Measurements from ENCODE around the gene CTNS. TPM values are rescaled to one million over a fixed set of nuclear protein-coding genes. Genes with fewer than 3 reads are reported as not detected.

The CTNS gene
- total RNA-seq, 1 experiment from 2014 or later: 20.4 TPM

GRCh38 chr17:3626831-3627768, 9.5 kb upstream of the CTNS start:
- no peaks in the 10 kb centered on the region for H3K36me3 ChIP-seq (ENCODE audit: control insufficient read depth, insufficient read depth, low read length)
- DNase-seq (ENCODE audit: low read depth, low spot score): no peak
- intact Hi-C loops (cut with micrococcal nuclease; ENCODE audit: unreplicated experiment) (no loop called here), in situ Hi-C loops (cut with HindIII; ENCODE audit: low pct_unique_long_range_greater_than_20kb, low sequenced_read_pairs) (no loop called here)
- H3K27me3 ChIP-seq (ENCODE audit: control insufficient read depth, insufficient read depth, low read length): no peaks in the 10 kb centered on the region
- CTCF ChIA-PET: no interaction called here
- H3K27ac ChIP-seq (ENCODE audit: low read length): no peak overlapping the region
- TF ChIP-seq POLR2AphosphoS5 (IDR thresholded peaks at IDR 0.05; ENCODE audit: low read depth, low read length) (no peak), TCF7L2 (IDR thresholded peaks at IDR 0.05; ENCODE audit: low read depth, low read length) (no peak), CTCF (IDR thresholded peaks at IDR 0.05) (no peak), SIN3A (IDR thresholded peaks at IDR 0.05; ENCODE audit: borderline replicate concordance, insufficient read depth, low read depth, low read length) (no peak), REST (IDR thresholded peaks at IDR 0.05; ENCODE audit: insufficient read depth in 1 of 2, low read depth in 2 of 2, low read length in 1 of 2) (no peak)
- no peak overlapping the region for H3K4me3 ChIP-seq (ENCODE audit: low read depth in 2 of 2, low read length in 2 of 2)
- ATAC-seq: no peak
- H3K4me1 ChIP-seq (ENCODE audit: control insufficient read depth, insufficient read depth, low read length): no peaks in the 10 kb centered on the region
- POLR2A ChIA-PET: no interaction called here
- H3K9me3 ChIP-seq (ENCODE audit: control insufficient read depth, insufficient read depth, low read depth, low read length): no peaks in the 10 kb centered on the region
- no TSS peak for BruUV-seq (replicated peaks)

GRCh38 chr17:3627769-3628167, 8.8 kb upstream of the CTNS start:
- TF ChIP-seq POLR2AphosphoS5 (IDR thresholded peaks at IDR 0.05; ENCODE audit: low read depth, low read length): no peak
- no peak for TF ChIP-seq TCF7L2 (IDR thresholded peaks at IDR 0.05; ENCODE audit: low read depth, low read length)
- TF ChIP-seq SIN3A (IDR thresholded peaks at IDR 0.05; ENCODE audit: borderline replicate concordance, insufficient read depth, low read depth, low read length): no peak
- TF ChIP-seq CTCF (IDR thresholded peaks at IDR 0.05): no peak
- no peak for TF ChIP-seq REST (IDR thresholded peaks at IDR 0.05; ENCODE audit: insufficient read depth in 1 of 2, low read depth in 2 of 2, low read length in 1 of 2)
- intact Hi-C loops (cut with micrococcal nuclease; ENCODE audit: unreplicated experiment) (no loop called here), in situ Hi-C loops (cut with HindIII; ENCODE audit: low pct_unique_long_range_greater_than_20kb, low sequenced_read_pairs) (no loop called here)
- ChIA-PET POLR2A (no interaction called here), CTCF (no interaction called here)
- Histone ChIP-seq H3K36me3 (ENCODE audit: control insufficient read depth, insufficient read depth, low read length) (no peaks in the 10 kb centered on the region), H3K9me3 (ENCODE audit: control insufficient read depth, insufficient read depth, low read depth, low read length) (no peaks in the 10 kb centered on the region), H3K27me3 (ENCODE audit: control insufficient read depth, insufficient read depth, low read length) (no peaks in the 10 kb centered on the region), H3K4me3 (ENCODE audit: low read depth in 2 of 2, low read length in 2 of 2) (no peak overlapping the region), H3K27ac (ENCODE audit: low read length) (no peak overlapping the region), H3K4me1 (ENCODE audit: control insufficient read depth, insufficient read depth, low read length) (no peaks in the 10 kb centered on the region)
- ATAC-seq: no peak
- no peak for DNase-seq (ENCODE audit: low read depth, low spot score)
- no TSS peak for BruUV-seq (replicated peaks)

Measured in Panc1 (cell line).